Kasumi-1 (cell line): ENCODE data around the gene ACTR2.
"Not testable (repeated sequence)": the region's sequence is repeated elsewhere in the genome, so short reads cannot be mapped to it uniquely, and the experiment has no call there.

Source experiments
- DNase-seq, 2 experiments: peaks; one replicate each; lab custom pipeline; 2025; lab: John Stamatoyannopoulos, UW

The ACTR2 gene

GRCh38 chr2:65228263-65228750 lies 676 bp downstream of the ACTR2 start:
- DNase-seq = peak; percentile 85 to 90

- no peak for DNase-seq
Measured at GRCh38 chr2:65231121-65231520, 3.5 kb downstream of the ACTR2 start.

- DNase-seq = peak in 1 of 2 experiments; percentile 29
Measured at GRCh38 chr2:65231892-65232477, 4.4 kb downstream of the ACTR2 start.

GRCh38 chr2:65232636-65233035 lies 5.0 kb downstream of the ACTR2 start:
- peak; percentile 78 to 85 for DNase-seq

GRCh38 chr2:65240657-65241056 lies 13.0 kb downstream of the ACTR2 start:
- DNase-seq = no peak

- not testable (repeated sequence) for DNase-seq
Measured at GRCh38 chr2:65244452-65244851, 16.8 kb downstream of the ACTR2 start.

GRCh38 chr2:65252640-65253039 lies 25.0 kb downstream of the ACTR2 start:
- DNase-seq = no peak

GRCh38 chr2:65255356-65255755 lies 27.7 kb downstream of the ACTR2 start:
- no peak for DNase-seq

- DNase-seq = peak; percentile 33 to 57
Measured at GRCh38 chr2:65256054-65256453, 28.4 kb downstream of the ACTR2 start.

- DNase-seq = not testable (repeated sequence)
Measured at GRCh38 chr2:65257866-65258265, 30.2 kb downstream of the ACTR2 start.

GRCh38 chr2:65261676-65262075 lies 34.0 kb downstream of the ACTR2 start:
- DNase-seq = no peak

- no peak for DNase-seq
Measured at GRCh38 chr2:65263262-65263661, 35.6 kb downstream of the ACTR2 start.

GRCh38 chr2:65263986-65264385 lies 36.4 kb downstream of the ACTR2 start:
- no peak for DNase-seq

- peak; percentile 61 to 71 for DNase-seq
Measured at GRCh38 chr2:65264821-65265670, 37.4 kb downstream of the ACTR2 start.

- no peak for DNase-seq
Measured at GRCh38 chr2:65265671-65266045, 38.0 kb downstream of the ACTR2 start.

- no peak for DNase-seq
Measured at GRCh38 chr2:65267008-65267407, 39.4 kb downstream of the ACTR2 start.

GRCh38 chr2:65268957-65269356 lies 41.3 kb downstream of the ACTR2 start:
- no peak for DNase-seq

GRCh38 chr2:65273344-65273743 lies 45.7 kb downstream of the ACTR2 start:
- no peak for DNase-seq

- no peak for DNase-seq
Measured at GRCh38 chr2:65275141-65275915, 47.7 kb downstream of the ACTR2 start.

GRCh38 chr2:65276609-65277008 lies 49.0 kb downstream of the ACTR2 start:
- DNase-seq = no peak

- DNase-seq = no peak
Measured at GRCh38 chr2:65277118-65277517, 49.5 kb downstream of the ACTR2 start.

- no peak for DNase-seq
Measured at GRCh38 chr2:65277791-65278483, 50.3 kb downstream of the ACTR2 start.
